Measurements from ENCODE around the gene LMBR1. TPM values are rescaled to one million over a fixed set of nuclear protein-coding genes. Genes with fewer than 3 reads are reported as not detected.

LMBR1 gene
- total and polyA plus RNA-seq, 2 of the 13 experiments (the other 11 are each of a cell fraction or from before 2014, with no cell fraction given): 20.9 to 39.6 TPM

DNA sequence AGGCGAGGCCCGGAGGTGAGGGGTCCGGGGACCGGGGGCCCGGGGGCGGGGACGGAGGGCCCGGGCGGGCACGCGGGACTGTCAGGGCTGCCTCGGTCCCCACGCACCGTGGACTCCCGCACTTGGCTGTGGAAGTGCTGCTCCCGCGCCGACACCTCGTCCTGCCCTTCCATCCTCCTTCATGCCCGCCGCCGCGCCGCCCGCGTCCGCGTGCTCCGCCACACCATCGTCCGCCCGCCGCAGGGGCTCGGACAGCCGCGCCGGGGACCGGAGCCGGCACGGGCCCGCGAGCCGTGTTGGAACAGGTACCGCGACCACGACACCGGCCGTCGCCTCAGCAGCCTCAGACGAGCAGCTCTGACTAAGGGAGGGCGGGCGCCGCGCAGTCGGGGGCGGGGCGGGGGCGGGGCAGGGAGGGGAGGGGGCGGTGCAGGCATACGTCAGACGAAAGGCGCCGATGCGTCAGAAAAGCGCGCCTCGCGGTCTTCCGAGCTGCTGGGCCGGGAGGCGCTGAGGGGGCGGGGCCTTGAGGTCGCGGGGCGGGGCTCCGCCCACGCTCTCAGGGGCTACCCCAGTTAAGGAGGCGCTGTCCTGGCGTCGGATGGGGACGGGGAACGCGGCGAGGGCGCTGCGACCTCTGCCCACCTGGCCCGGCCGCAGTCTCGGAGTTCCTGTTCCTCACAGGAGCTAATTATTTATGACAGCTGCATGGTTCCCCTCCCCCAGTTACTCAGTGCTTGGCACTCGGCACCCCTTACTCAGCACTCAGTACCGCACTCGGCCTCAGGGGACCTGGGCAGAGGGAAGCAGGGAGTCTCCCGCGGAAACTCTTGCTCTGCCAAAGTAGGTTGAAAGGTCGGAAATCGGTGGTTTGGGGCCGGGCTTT is at the start of gene LMBR1 (continued):
- TF ChIP-seq, protein P1, sequence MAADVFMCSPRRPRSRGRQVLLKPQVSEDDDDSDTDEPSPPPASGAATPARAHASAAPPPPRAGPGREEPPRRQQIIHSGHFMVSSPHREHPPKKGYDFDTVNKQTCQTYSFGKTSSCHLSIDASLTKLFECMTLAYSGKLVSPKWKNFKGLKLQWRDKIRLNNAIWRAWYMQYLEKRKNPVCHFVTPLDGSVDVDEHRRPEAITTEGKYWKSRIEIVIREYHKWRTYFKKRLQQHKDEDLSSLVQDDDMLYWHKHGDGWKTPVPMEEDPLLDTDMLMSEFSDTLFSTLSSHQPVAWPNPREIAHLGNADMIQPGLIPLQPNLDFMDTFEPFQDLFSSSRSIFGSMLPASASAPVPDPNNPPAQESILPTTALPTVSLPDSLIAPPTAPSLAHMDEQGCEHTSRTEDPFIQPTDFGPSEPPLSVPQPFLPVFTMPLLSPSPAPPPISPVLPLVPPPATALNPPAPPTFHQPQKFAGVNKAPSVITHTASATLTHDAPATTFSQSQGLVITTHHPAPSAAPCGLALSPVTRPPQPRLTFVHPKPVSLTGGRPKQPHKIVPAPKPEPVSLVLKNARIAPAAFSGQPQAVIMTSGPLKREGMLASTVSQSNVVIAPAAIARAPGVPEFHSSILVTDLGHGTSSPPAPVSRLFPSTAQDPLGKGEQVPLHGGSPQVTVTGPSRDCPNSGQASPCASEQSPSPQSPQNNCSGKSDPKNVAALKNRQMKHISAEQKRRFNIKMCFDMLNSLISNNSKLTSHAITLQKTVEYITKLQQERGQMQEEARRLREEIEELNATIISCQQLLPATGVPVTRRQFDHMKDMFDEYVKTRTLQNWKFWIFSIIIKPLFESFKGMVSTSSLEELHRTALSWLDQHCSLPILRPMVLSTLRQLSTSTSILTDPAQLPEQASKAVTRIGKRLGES (CRISPR knock-in tag; IDR thresholded peaks at IDR 0.05; ENCODE audit: borderline replicate concordance): no peak
- TF ChIP-seq MED1 (CRISPR knock-in tag; IDR thresholded peaks at IDR 0.05) (peak; percentile 52), IRF2 (CRISPR knock-in tag; IDR thresholded peaks at IDR 0.05) (peak; percentile 30; the same call in 1 of the 2 replicates), ZNF34 (CRISPR knock-in tag; IDR thresholded peaks at IDR 0.05; ENCODE audit: borderline replicate concordance) (no peak), HNRNPK (IDR thresholded peaks at IDR 0.05; ENCODE audit: low read depth, low read length, poor library complexity, severe bottlenecking) (no peak), HNF4A (CRISPR knock-in tag; IDR thresholded peaks at IDR 0.05) (peak; percentile 32; the same call in 1 of the 2 replicates), NR2F1 (CRISPR knock-in tag; IDR thresholded peaks at IDR 0.05) (no peak), ZEB1 (IDR thresholded peaks at IDR 0.05; ENCODE audit: insufficient replicate concordance, low read depth) (peak; percentile 68), NFATC3 (CRISPR knock-in tag; IDR thresholded peaks at IDR 0.05) (0 out of 2 replicates have a peak, but pooled peaks have one; percentile 43), FOXJ3 (CRISPR knock-in tag; IDR thresholded peaks at IDR 0.05; ENCODE audit: borderline replicate concordance) (no peak), KAT7 (CRISPR knock-in tag; IDR thresholded peaks at IDR 0.05; ENCODE audit: borderline replicate concordance) (peak; percentile 88; the same call in 1 of the 2 replicates), IKZF4 (CRISPR knock-in tag; IDR thresholded peaks at IDR 0.05; ENCODE audit: borderline replicate concordance, low read depth, not compliant biosample characterization) (no peak)
- TF ChIP-seq, protein P2, sequence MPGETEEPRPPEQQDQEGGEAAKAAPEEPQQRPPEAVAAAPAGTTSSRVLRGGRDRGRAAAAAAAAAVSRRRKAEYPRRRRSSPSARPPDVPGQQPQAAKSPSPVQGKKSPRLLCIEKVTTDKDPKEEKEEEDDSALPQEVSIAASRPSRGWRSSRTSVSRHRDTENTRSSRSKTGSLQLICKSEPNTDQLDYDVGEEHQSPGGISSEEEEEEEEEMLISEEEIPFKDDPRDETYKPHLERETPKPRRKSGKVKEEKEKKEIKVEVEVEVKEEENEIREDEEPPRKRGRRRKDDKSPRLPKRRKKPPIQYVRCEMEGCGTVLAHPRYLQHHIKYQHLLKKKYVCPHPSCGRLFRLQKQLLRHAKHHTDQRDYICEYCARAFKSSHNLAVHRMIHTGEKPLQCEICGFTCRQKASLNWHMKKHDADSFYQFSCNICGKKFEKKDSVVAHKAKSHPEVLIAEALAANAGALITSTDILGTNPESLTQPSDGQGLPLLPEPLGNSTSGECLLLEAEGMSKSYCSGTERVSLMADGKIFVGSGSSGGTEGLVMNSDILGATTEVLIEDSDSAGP (CRISPR knock-in tag; IDR thresholded peaks at IDR 0.05; ENCODE audit: borderline replicate concordance): peak; percentile 86; the same call in 1 of the 2 replicates
- TF ChIP-seq, protein P3, sequence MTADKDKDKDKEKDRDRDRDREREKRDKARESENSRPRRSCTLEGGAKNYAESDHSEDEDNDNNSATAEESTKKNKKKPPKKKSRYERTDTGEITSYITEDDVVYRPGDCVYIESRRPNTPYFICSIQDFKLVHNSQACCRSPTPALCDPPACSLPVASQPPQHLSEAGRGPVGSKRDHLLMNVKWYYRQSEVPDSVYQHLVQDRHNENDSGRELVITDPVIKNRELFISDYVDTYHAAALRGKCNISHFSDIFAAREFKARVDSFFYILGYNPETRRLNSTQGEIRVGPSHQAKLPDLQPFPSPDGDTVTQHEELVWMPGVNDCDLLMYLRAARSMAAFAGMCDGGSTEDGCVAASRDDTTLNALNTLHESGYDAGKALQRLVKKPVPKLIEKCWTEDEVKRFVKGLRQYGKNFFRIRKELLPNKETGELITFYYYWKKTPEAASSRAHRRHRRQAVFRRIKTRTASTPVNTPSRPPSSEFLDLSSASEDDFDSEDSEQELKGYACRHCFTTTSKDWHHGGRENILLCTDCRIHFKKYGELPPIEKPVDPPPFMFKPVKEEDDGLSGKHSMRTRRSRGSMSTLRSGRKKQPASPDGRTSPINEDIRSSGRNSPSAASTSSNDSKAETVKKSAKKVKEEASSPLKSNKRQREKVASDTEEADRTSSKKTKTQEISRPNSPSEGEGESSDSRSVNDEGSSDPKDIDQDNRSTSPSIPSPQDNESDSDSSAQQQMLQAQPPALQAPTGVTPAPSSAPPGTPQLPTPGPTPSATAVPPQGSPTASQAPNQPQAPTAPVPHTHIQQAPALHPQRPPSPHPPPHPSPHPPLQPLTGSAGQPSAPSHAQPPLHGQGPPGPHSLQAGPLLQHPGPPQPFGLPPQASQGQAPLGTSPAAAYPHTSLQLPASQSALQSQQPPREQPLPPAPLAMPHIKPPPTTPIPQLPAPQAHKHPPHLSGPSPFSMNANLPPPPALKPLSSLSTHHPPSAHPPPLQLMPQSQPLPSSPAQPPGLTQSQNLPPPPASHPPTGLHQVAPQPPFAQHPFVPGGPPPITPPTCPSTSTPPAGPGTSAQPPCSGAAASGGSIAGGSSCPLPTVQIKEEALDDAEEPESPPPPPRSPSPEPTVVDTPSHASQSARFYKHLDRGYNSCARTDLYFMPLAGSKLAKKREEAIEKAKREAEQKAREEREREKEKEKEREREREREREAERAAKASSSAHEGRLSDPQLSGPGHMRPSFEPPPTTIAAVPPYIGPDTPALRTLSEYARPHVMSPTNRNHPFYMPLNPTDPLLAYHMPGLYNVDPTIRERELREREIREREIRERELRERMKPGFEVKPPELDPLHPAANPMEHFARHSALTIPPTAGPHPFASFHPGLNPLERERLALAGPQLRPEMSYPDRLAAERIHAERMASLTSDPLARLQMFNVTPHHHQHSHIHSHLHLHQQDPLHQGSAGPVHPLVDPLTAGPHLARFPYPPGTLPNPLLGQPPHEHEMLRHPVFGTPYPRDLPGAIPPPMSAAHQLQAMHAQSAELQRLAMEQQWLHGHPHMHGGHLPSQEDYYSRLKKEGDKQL (CRISPR knock-in tag; IDR thresholded peaks at IDR 0.05; ENCODE audit: low read depth): no peak
- TF ChIP-seq, protein P4, sequence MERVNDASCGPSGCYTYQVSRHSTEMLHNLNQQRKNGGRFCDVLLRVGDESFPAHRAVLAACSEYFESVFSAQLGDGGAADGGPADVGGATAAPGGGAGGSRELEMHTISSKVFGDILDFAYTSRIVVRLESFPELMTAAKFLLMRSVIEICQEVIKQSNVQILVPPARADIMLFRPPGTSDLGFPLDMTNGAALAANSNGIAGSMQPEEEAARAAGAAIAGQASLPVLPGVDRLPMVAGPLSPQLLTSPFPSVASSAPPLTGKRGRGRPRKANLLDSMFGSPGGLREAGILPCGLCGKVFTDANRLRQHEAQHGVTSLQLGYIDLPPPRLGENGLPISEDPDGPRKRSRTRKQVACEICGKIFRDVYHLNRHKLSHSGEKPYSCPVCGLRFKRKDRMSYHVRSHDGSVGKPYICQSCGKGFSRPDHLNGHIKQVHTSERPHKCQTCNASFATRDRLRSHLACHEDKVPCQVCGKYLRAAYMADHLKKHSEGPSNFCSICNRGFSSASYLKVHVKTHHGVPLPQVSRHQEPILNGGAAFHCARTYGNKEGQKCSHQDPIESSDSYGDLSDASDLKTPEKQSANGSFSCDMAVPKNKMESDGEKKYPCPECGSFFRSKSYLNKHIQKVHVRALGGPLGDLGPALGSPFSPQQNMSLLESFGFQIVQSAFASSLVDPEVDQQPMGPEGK (CRISPR knock-in tag; IDR thresholded peaks at IDR 0.05): no peak

All from HepG2 (cell line).